Activated naive CD8-positive, alpha-beta T cell treated with anti-CD3 and anti-CD28 coated beads, Interleukin-2, amount 50 U/mL, for 16 hours (primary cell): ENCODE data around the gene FGF9.

Experiments used
- DNase-seq: peaks from one replicate; pipeline ENCODE4 v3.0.0-alpha.2; 2020; ENCODE audit warnings: low read depth, low spot score

The FGF9 gene

GRCh38 chr13:21670883-21671619 is at the start of gene FGF9:
Gene FGF9, plus strand, starts transcription at chr13:21671073. Its CDS starts 840 bp downstream, at chr13:21671913.
- peak; percentile 54 for DNase-seq

- no peak for DNase-seq
Observed at GRCh38 chr13:21625366-21625765, 45.5 kb upstream of the FGF9 start.

- no peak for DNase-seq
Observed at GRCh38 chr13:21632196-21632595, 38.7 kb upstream of the FGF9 start.

GRCh38 chr13:21636656-21637055 is 34.2 kb upstream of the FGF9 start:
- DNase-seq, result no peak

- DNase-seq, result no peak
Observed at GRCh38 chr13:21637296-21637695, 33.6 kb upstream of the FGF9 start.

- no peak for DNase-seq
Observed at GRCh38 chr13:21638319-21639282, 32.3 kb upstream of the FGF9 start.

GRCh38 chr13:21639561-21639960 is 31.3 kb upstream of the FGF9 start:
- no peak for DNase-seq

- DNase-seq, result no peak
Observed at GRCh38 chr13:21641629-21642028, 29.2 kb upstream of the FGF9 start.

GRCh38 chr13:21657538-21657937 is 13.3 kb upstream of the FGF9 start:
- no peak for DNase-seq

GRCh38 chr13:21659087-21659486 is 11.8 kb upstream of the FGF9 start:
- no peak for DNase-seq

GRCh38 chr13:21661097-21661909 is 9.6 kb upstream of the FGF9 start:
- no peak for DNase-seq

- DNase-seq, result no peak
Observed at GRCh38 chr13:21663197-21663596, 7.7 kb upstream of the FGF9 start.

- no peak for DNase-seq
Observed at GRCh38 chr13:21668732-21669275, 2.1 kb upstream of the FGF9 start.

- DNase-seq, result peak; percentile 30
Observed at GRCh38 chr13:21670006-21670882, 629 bp upstream of the FGF9 start.

- no peak for DNase-seq
Observed at GRCh38 chr13:21671620-21672286, 880 bp downstream of the FGF9 start.

- DNase-seq, result no peak
Observed at GRCh38 chr13:21672287-21672680, 1.4 kb downstream of the FGF9 start.

GRCh38 chr13:21672796-21673538 is 2.1 kb downstream of the FGF9 start:
- DNase-seq, result no peak

GRCh38 chr13:21673539-21673788 is 2.6 kb downstream of the FGF9 start:
- no peak for DNase-seq

- no peak for DNase-seq
Observed at GRCh38 chr13:21673789-21674489, 3.1 kb downstream of the FGF9 start.
